Measurements from ENCODE around the gene PRPF18.

The PRPF18 gene

DNA sequence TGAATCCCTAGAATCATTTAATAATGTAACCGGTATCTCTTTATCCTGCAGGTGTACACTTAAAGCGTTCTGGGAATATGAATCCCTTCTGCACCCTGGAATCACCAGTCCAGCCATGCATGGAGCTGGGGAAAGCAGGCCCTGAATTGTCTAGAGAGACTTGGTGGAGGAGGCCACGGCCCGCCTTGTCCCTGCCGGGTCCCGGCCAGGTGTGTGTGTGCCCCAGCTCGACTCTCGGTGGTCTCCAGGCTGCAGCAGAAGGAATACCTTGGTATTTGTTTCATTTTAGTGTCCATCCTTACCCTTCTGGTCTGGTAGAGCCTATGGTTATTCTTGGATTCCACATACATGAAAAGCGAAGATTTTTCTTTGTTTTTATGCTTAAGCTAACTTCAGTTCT lies 58.1 kb downstream of the PRPF18 start:
- DNase-seq, result no peak

DNA sequence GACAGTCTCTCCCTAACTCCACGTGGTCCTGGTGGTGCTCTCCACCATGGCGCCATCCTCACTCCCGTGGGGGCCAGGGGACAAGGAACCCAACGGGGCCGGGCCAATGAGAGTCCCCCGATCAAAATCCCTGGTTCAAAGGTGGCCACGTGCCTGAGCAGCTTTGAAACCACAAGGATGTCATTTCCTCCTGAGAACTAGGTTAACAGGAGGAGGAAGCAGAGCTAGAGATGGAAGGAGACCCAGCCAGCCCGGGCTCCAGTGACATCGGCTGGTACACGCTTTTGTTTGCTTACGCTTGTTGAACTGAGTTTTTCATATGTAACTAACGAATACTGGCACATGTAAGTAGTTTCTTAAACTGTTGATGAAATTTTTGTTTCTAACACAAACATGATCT lies 61.7 kb downstream of the PRPF18 start:
- DNase-seq, result no peak

- DNase-seq, result no peak
Measured at GRCh38 chr10:13649844-13650520, 63.2 kb downstream of the PRPF18 start.

DNA sequence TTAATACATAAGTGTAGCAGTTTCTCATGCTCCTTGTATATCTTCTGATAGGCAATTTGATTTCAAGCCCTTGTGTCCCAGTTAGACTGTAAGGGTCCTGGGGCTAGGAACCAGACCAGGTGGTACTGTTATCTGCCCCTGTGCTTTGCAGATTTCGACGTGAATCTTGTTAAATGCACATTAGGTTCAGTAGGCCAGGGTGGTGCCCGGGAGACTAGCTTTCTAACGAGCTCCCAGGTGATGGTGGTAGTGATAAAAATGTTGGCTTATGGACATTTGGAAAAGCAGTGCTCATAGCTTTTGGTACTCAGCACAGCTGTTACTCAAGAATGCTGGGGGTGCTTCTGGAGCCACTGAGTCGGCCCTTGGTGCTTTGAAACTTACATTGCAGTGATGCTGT lies 64.2 kb downstream of the PRPF18 start:
- no peak for DNase-seq

DNA sequence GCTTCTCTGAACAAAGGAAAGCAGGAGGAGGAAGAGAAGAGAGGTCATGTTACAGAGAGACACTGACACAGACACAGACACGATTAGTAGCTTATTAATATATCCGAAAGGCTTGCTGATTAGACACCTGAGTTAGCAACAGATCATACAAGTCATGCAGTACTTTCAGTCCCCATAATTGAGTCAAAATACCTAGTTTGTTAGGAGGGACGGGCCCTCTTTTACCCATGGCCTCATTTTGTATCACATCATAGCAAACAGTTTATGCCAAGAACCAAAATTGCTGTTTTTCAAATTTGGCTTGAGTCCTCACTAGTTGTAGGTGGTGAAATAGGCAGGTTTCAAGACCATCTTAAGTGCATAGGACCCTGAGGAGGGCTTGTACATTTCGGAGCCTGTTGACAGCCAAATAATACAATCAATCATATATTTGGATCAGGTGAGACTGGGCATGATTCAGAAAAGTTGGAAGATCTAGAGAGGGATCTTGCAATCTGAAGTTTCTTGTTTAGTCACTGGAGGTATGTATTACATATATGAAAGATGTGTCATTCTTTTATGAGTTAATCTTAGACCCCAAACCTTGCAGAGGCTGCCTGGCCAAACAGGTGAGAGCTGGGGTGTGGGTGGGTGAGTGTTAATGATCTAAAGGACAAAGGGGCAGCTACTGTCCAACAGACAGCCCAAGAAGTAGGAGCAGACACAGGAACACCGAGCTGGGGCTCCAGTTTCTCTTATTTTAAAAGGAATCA lies 65.4 kb downstream of the PRPF18 start:
- DNase-seq, result no peak

DNA sequence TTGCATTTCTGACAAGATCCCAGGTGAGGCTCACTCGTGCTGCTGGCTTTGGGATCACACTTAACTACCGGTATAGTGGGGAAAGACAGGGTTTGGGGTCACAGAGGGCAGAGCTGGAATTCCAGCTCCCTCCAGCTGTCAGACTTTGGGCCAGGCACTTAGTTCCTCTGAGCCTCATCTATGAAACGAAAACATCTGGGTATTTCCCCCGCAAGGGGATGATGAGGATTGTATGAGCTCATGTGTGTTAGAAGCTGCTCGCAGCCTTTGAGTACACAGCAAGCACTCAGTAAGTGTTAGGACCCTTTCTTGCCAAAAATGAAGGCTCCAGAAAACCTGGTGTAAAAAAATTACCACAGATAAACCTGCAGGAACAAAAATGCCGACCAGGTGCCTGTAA lies 66.1 kb downstream of the PRPF18 start:
- DNase-seq, result no peak

GRCh38 chr10:13654118-13654830 lies 67.5 kb downstream of the PRPF18 start:
- no peak for DNase-seq

DNA sequence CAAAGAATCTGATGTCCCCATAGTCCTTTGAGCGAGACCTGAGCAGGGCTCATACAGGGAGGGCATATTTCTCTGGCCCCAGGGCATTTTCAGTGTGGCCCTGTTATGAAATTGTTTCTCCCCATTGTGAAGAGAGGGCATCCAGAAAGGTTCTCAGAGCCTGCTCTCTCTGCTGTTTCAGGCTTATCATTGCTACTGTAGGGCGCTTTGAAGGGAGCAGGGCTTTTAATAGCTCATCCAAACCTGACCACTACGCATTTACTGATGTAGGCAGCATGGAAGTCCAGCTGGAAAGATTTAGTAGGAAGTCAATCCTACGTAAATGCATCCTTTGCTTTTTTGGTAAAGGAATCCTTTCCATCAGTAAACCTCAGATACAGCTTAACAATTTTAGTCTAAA lies 68.1 kb downstream of the PRPF18 start:
- no peak for DNase-seq

DNA sequence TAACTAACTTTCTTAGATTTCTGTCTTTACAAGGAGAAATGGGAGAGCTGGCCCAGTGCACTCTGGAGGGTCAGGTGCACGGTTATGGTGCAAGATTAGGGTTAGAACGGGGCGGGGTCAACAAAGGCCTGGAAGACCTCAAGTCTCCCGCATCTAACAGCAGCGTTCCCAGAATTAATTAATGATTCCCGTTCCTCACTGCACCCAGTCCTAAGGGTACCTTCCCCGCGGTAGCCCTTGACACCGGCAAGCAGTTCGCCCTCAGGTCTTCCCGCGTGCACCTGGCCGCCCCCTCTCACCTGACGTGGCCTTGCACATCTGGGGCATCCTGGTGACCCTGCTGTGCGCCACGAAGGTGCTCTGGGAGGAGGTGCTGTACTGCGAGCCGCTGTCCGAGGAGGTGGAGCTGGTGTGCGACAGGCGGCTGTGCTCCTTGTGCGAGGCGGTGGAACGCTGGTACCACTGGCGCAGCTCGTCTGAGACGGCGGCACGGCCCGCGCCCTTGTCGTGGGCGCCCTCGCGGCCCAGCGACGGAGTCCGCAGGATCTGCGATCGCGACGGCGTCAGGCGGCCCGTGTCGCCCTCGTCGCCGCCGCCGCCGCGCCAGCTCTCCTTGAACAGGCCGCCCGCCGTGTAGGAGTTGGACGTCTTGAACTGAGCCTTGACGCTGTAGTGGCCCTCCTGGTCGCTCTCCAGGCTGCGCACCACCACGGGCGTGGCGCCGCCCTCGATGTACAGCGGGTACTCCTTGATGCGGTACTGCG lies 69.8 kb downstream of the PRPF18 start:
- DNase-seq, result no peak

GRCh38 chr10:13657101-13657680 lies 70.4 kb downstream of the PRPF18 start:
- no peak for DNase-seq

GRCh38 chr10:13658264-13658663 lies 71.5 kb downstream of the PRPF18 start:
- no peak for DNase-seq

DNA sequence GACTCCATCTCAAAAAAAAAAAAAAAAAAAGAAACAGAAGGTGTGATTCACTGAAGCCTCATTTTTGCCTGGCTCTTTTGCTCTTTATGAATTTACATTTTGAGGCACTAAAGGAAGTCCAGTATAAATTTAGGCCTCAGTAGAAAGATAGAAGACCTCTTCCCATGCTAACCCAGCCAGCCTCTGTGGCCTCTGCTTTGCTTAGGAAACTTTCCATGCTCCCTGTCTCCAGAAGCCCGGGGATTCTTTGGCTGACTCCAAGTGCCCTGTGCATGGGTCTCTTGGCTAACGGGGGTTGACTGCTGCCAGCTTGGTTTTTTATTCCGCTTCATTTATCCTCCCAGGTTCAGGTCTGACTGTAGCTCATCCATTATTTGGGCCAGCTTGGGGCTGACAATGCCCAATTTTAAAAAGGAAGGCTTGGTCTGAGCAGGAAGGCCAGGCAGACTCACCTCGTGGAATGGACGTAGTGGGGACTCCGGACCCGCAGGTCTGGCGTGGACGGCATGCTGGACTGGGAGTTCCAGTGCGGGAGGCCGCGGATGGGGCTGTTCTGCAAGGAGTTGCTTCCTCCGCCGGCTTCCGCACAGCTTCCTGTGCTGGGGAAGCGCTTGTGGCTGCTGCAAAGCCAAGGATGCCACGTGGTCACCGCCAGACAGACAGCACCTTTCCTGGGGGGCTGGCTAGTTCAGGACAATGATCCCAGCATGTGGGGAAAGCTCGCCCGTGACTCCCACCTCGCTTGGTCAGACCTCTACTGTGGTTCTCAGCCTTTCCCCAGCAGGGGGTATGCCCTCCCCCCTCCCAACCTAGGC lies 72.3 kb downstream of the PRPF18 start:
- DNase-seq, result peak; percentile 60

- peak; percentile 80 for DNase-seq
Measured at GRCh38 chr10:13659887-13660550, 73.3 kb downstream of the PRPF18 start.

- DNase-seq, result no peak
Measured at GRCh38 chr10:13660551-13660920, 73.8 kb downstream of the PRPF18 start.

DNA sequence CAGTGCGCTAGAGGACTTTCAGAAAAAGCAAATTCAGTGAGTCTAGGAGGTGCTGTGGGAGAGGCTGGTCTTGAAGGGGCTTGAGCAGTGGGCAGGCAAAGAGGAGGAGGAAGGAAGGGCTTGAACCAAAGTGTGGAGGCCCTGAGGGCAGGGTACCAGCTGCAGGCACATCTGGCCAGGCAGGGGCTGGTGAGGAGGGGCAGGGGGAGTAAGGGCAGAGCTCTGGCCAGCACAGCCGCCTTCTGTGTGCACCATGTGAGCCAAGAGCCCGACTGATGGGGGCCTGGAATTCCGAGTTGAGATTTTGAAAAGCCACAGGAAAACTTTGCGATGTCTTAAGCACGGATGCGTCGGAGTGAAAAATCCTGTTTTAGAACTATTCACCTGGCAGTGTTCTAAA lies 74.5 kb downstream of the PRPF18 start:
- DNase-seq, result peak; percentile 69

DNA sequence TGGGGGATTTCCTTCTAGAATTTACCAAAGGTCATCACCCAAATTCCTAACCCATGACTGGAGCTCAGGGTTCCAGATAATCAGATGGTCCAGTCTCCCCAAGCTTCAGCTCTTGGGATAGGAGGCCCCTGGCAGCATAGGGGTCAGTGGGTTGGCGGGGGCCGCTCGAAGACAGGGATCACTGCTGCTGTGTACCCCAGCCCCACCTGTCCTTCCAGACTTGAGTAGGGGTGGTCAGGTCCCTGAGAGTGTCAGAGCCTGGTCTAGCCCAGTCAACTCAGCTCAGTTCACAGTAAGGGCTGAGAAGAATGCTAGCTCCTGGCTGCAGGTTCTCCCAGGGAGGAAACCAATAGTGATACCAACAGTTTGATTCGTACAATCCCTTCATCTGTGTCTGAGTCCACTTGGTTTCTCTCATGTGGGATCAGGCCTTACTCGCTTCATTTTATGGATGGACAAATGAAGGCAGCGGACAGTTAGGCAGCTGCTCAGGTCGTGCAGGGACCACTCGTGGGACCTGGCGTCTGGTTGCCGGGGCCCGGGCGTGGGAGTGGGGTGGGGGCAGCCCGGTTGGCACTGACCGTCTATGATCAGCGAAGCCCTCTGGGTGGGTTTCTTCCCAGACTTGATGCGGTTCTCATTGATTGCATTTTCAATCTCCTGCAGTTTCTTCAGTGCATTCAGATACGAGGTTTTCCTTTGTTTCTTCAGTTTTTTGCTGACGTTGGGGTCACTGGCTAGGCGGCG lies 78.9 kb downstream of the PRPF18 start:
- DNase-seq, result no peak

DNA sequence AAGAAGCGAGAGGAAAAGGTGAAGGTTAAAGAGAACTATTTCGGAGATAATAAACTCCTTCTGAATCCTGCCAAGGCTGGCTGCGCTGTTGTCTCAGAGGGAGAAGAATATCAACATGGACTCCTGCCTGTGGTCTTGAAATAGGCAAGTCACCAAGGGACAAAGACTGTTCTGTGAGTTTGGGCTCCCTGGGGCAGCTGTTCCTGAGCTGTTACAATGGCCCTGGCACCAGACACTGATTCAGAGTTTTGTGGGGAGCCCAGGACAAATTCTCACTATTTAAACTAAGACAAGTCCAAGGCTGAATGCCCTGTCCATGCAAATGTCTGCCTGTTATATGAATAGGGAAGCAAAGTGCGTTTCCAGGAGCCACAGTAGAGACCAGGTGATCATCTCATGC lies 81.4 kb downstream of the PRPF18 start:
- DNase-seq, result no peak

DNA sequence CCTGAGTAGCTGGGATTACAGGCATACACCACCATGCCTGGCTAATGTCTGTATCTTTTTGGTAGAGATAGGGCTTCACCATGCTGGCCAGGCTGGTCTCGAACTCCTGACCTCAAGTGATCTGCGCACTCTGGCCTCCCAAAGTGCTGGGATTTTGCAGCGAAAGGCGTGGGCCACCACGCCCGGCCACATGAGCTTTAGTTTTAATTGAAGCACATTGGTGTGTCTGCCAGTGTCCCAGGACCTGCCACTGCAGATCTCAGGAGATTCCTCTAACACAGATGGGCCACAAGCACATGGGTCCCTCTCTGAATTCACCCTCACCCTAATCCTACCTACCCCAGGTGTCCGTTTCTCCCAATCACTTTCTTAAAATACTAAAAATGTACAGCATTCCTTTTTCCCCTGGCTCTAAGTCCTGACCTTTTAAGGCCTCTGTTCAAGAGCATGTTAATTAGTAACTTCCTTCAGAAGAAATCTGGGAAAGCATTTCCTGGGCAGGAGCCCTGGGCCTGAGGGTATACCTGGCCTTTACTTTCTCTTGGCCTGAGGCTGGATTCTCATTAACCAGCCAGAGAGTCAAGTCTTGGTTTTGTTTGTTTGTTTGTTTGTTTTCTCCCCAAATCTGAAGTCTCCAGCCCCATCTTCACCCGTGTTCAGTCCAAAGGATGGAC lies 82.6 kb downstream of the PRPF18 start:
- DNase-seq, result no peak

- no peak for DNase-seq
Measured at GRCh38 chr10:13669901-13670300, 83.1 kb downstream of the PRPF18 start.

GRCh38 chr10:13670311-13670710 lies 83.5 kb downstream of the PRPF18 start:
- DNase-seq, result no peak

Measured in right hindlimb (tissue), 1 donor.